Activated T-cell treated with anti-CD3 and anti-CD28 coated beads for 4 hours (primary cell): Measurements from ENCODE around the gene PRSS57.
"Not testable (repeated sequence)": the region's sequence is repeated elsewhere in the genome, so short reads cannot be mapped to it uniquely, and the experiment has no call there.

Experiments
- DNase-seq: peaks from one replicate; pipeline ENCODE4 v3.0.0-alpha.2; 2020

PRSS57 gene

GRCh38 chr19:722553-723101 lies 27.4 kb upstream of the PRSS57 start:
- DNase-seq, result no peak

GRCh38 chr19:720345-721160 lies 25.3 kb upstream of the PRSS57 start:
- DNase-seq, result no peak

- no peak for DNase-seq
These were observed 24.5 kb upstream of the PRSS57 start for GRCh38 chr19:719636-720344.

GRCh38 chr19:718991-719512 lies 23.8 kb upstream of the PRSS57 start:
- no peak for DNase-seq

GRCh38 chr19:718251-718951 lies 23.1 kb upstream of the PRSS57 start:
- DNase-seq, result no peak

- no peak for DNase-seq
These were observed 20.1 kb upstream of the PRSS57 start for GRCh38 chr19:715347-715746.

- no peak for DNase-seq
These were observed 16.0 kb upstream of the PRSS57 start for GRCh38 chr19:711254-711653.

GRCh38 chr19:710767-711166 lies 15.5 kb upstream of the PRSS57 start:
- DNase-seq, result no peak

GRCh38 chr19:709965-710571 lies 14.8 kb upstream of the PRSS57 start:
- DNase-seq, result no peak

- no peak for DNase-seq
These were observed 14.1 kb upstream of the PRSS57 start for GRCh38 chr19:709196-709964.

GRCh38 chr19:708154-709143 lies 13.2 kb upstream of the PRSS57 start, which contains the start of gene PALM:
PALM (plus strand) TSS chr19:708935; CDS start chr19:709147, 212 bp downstream.
- no peak for DNase-seq

GRCh38 chr19:704447-704741 lies 9.1 kb upstream of the PRSS57 start:
- DNase-seq, result no peak

GRCh38 chr19:703651-704446 lies 8.6 kb upstream of the PRSS57 start:
- peak; percentile 42 for DNase-seq

- no peak for DNase-seq
These were observed 8.0 kb upstream of the PRSS57 start for GRCh38 chr19:703329-703650.

GRCh38 chr19:702847-703246 lies 7.6 kb upstream of the PRSS57 start:
- DNase-seq, result not testable (repeated sequence)

- DNase-seq, result not testable (repeated sequence)
These were observed 4.6 kb upstream of the PRSS57 start for GRCh38 chr19:699885-700284.

- not testable (repeated sequence) for DNase-seq
These were observed 3.3 kb upstream of the PRSS57 start for GRCh38 chr19:698529-698928.

- no peak for DNase-seq
These were observed 536 bp downstream of the PRSS57 start for GRCh38 chr19:694481-695351.

- no peak for DNase-seq
These were observed 5.0 kb downstream of the PRSS57 start for GRCh38 chr19:690203-690602.
